GM19035 (cell line): Measurements from ENCODE around the gene CCDC148.

Source experiments
- ATAC-seq: cut with Tn5 transposase; IDR thresholded peaks from one replicate; pipeline ENCODE4 v1.9.1; 2021; ENCODE audit not compliant: unreplicated experiment

The CCDC148 gene

DNA sequence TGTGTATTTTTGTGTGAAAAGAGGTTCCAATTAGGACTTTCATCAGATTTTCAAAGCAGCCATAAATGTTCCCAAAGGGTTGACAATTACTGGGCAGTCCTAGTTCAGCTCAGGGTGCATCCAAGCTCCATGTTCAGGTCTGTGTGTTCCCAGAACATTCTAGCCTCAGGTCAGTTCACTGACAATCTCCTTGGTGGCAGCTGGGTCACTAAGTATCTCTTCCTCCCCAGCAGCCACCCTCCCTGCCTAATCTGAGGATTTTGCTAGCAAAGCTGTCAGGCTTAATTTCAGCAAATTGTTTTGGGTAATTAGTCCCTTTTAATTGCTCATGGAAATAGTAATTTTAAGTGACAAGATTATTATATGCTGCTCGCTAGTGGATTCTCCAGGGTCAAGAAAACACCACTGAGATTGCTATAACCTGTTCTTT, 325.1 kb downstream of the CCDC148 start:
- no peak for ATAC-seq

- ATAC-seq = no peak
Measured at GRCh38 chr2:158130832-158131473, 325.6 kb downstream of the CCDC148 start.

DNA sequence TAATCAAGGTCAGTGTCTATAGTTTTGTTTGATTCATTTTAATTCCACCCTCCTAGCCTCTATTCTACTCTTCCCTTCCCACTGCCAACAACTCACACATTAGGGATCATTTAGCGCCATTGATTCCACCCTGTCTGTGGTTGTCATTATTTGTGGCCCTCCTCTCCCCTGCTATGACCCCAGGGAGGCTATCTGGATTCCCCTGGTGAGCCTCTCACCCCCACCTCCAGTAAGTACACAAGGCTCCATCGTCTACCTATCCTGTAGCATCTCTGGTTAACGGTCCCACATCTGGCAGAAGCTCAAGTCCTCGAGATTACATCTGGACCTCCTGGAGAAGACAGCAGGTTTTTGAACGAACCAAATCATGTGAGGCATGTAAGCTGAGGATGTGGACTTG, 327.5 kb downstream of the CCDC148 start:
- ATAC-seq = no peak

DNA sequence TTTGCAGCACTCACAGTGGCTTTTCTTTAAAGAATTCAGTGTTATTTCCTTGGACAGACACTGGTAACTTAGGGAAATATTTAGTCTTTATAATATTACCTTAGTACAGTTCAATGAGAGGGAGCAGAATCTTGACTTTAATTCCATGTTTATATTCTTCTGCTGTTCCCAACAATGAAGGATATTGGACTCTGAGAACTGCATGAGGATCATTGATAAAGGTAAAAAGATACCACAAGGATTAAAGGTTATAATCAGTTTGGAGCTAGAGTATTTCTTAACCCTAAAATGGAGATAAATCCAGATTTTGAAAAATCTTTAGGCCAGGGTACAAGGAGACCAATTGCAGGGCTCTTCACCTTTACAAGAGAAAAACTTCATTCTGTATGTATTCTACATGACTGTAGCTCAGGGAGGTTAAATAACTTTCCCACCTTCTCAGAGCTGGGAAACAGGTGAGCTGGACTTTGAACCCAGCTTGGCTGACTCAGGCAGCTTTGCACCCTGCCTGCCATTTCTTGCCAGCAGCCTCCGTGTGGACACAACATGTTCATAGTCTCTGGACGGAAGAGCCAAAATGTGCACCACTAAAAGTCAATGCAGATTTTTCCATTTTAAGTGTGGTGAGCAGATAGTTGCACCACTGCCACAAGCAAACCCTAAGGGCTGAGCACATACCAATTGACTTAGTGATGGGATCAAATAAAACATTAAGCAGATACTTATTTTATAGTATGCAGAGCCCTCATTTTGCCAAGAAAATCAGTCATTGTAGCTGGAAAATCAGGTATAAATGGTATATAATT, 328.2 kb downstream of the CCDC148 start:
- no peak for ATAC-seq

GRCh38 chr2:158127380-158127804, 329.2 kb downstream of the CCDC148 start:
- ATAC-seq = no peak

DNA sequence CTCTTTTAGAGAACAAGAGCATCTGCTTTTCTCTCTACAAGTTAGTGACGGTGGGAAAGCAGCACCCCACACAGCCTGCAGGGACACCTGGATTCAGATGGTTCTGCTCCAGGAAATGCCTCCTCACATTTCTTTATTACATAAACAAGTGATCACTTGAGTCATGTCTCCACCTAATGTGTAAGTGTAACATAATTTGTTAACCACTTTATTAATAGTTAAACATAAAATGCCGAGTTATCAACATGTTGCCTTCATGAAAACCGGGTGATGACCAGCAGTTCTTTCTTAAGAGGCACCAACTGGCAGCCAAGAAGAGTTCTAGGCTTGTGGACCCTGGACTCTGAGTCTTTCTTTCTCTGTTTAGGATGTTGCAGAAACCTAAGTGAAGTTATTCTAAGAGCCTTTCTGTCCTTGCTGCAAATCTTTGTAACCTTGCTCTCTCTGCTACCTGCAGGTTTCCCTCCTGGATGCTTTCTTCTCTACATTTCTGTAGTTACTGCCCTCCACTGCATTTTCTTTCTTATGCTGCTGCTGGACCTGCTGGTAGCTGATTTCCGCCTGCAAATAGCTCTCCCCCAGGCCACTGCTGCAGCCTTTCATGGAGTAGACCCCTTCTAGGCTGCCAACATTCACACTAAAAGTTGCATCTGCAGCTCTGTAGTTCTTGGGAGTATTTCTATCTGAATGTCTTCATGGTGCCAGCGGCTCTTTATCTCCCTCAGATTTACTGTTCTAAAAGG, 330.6 kb downstream of the CCDC148 start:
- ATAC-seq = no peak

DNA sequence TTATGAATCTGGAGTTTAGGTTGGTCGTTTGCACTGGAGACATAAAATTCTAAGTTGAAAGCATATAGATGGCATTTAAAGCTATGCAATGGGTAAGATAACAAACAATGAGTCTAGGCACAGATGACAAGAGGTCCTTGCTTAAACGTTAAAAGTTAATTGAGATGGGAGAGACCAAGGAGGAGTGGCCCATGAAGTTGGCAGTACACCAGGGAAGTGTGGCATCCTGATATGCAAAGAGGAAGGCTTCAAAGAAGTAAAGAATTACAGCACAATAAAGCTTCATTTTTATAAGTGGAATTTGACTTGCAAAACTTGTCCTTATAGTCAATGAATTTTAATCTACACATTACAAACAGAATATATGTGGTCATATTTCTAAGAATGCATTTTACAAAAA, 331.7 kb downstream of the CCDC148 start:
- no peak for ATAC-seq
